SK-N-SH treated with all-trans-retinoic acid at 6 μM for 48 hours (cell line): ENCODE results near the gene FSIP1.

Experiments
- ATAC-seq: fragments of 200-7000 bp; cut with Tn5 transposase; 3 replicates; pipeline ENCODE4 v1.9.1; 2020; ENCODE audit warnings: mild to moderate bottlenecking, moderate library complexity
- ARNTL ChIP-seq: fragments of 450-650 bp; formaldehyde crosslinking; IDR thresholded peaks from 2 replicates; pipeline ENCODE4 v1.5.0; 2020; ENCODE audit warnings: low read depth, mild to moderate bottlenecking, moderate library complexity, borderline replicate concordance
- BACH2 ChIP-seq: fragments of 250-450 bp; sonication (Bioruptor Pico); IDR thresholded peaks from 2 replicates; pipeline ENCODE4 v1.9.0; 2021; ENCODE audit warnings: mild to moderate bottlenecking, borderline replicate concordance
- CREB5 ChIP-seq: fragments of 250-450 bp; sonication (Bioruptor Pico); IDR thresholded peaks from 2 replicates; pipeline ENCODE4 v1.5.1; 2020; ENCODE audit warnings: low read depth, mild to moderate bottlenecking, moderate library complexity
- CSDC2 ChIP-seq: fragments of 250-450 bp; sonication (Bioruptor Pico); IDR thresholded peaks from 2 replicates; pipeline ENCODE4 v1.5.0; 2020; ENCODE audit warnings: mild to moderate bottlenecking, moderate library complexity
- CSRNP3 ChIP-seq: fragments of 250-450 bp; sonication (Bioruptor Pico); IDR thresholded peaks from 2 replicates; pipeline ENCODE4 v1.5.1; 2021; ENCODE audit warnings: mild to moderate bottlenecking, moderate library complexity
- ESRRG ChIP-seq: fragments of 250-450 bp; sonication (Bioruptor Pico); IDR thresholded peaks from 2 replicates; pipeline ENCODE4 v1.6.1; 2021; ENCODE audit warnings: mild to moderate bottlenecking
- GLIS3 ChIP-seq: fragments of 250-450 bp; sonication (Bioruptor Pico); IDR thresholded peaks from 2 replicates; pipeline ENCODE4 v1.5.0; 2020; ENCODE audit warnings: mild to moderate bottlenecking, moderate library complexity
- ISL1 ChIP-seq: fragments of 250-450 bp; sonication (Bioruptor Pico); IDR thresholded peaks from 2 replicates; pipeline ENCODE4 v2.1.2; 2022; ENCODE audit warnings: mild to moderate bottlenecking, moderate library complexity
- PATZ1 ChIP-seq: fragments of 250-450 bp; sonication (Bioruptor Pico); IDR thresholded peaks from 2 replicates; pipeline ENCODE4 v1.8.0; 2020; ENCODE audit warnings: mild to moderate bottlenecking, moderate library complexity, borderline replicate concordance
- POU6F1 ChIP-seq: fragments of 250-450 bp; sonication (Bioruptor Pico); IDR thresholded peaks from 2 replicates; pipeline ENCODE4 v1.8.0; 2021; ENCODE audit warnings: low read depth, mild to moderate bottlenecking, moderate library complexity, borderline replicate concordance
- PPARA ChIP-seq: fragments of 250-450 bp; sonication (Bioruptor Pico); IDR thresholded peaks from 2 replicates; pipeline ENCODE4 v1.5.0; 2020; ENCODE audit warnings: mild to moderate bottlenecking, borderline replicate concordance
- SNAI2 ChIP-seq: fragments of 250-450 bp; sonication (Bioruptor Pico); IDR thresholded peaks from 2 replicates; pipeline ENCODE4 v1.5.0; 2020; ENCODE audit warnings: mild to moderate bottlenecking, moderate library complexity
- TCF4 ChIP-seq: fragments of 250-450 bp; sonication (Bioruptor Pico); IDR thresholded peaks from 2 replicates; pipeline ENCODE4 v1.8.0; 2021; ENCODE audit warnings: mild to moderate bottlenecking, moderate library complexity, borderline replicate concordance
- TOX ChIP-seq: fragments of 250-450 bp; sonication (Bioruptor Pico); IDR thresholded peaks from 2 replicates; pipeline ENCODE4 v1.8.0; 2021; ENCODE audit warnings: mild to moderate bottlenecking, moderate library complexity, borderline replicate concordance
- TSHZ2 ChIP-seq: fragments of 250-450 bp; sonication (Bioruptor Pico); IDR thresholded peaks from 2 replicates; pipeline ENCODE4 v1.5.0; 2020; ENCODE audit warnings: mild to moderate bottlenecking, moderate library complexity
- ZC3H10 ChIP-seq: fragments of 250-450 bp; sonication (Bioruptor Pico); IDR thresholded peaks from 2 replicates; pipeline ENCODE4 v1.5.1; 2021; ENCODE audit warnings: mild to moderate bottlenecking, moderate library complexity
- ZFP30 ChIP-seq: fragments of 450-650 bp; formaldehyde crosslinking; IDR thresholded peaks from 2 replicates; pipeline ENCODE4 v1.5.0; 2022; ENCODE audit warnings: mild to moderate bottlenecking, moderate library complexity
- ZNF565 ChIP-seq: fragments of 450-650 bp; formaldehyde crosslinking; conservative IDR thresholded peaks from 2 replicates; pipeline ENCODE4 v1.5.0; 2020; ENCODE audit warnings: low read depth, mild to moderate bottlenecking, moderate library complexity
- ZNF70 ChIP-seq: fragments of 450-650 bp; formaldehyde crosslinking; IDR thresholded peaks from 2 replicates; pipeline ENCODE4 v1.5.0; 2020; ENCODE audit warnings: mild to moderate bottlenecking, moderate library complexity
- ZNF8 ChIP-seq: fragments of 450-650 bp; formaldehyde crosslinking; IDR thresholded peaks from 2 replicates; pipeline ENCODE4 v1.5.0; 2020; ENCODE audit warnings: mild to moderate bottlenecking, moderate library complexity

The FSIP1 gene

GRCh38 chr15:39787479-39787878 is 4.8 kb upstream of the FSIP1 start:
- ATAC-seq, result no peak
- TF ChIP-seq TOX (CRISPR knock-in tag) (no peak), CREB5 (CRISPR knock-in tag) (no peak), CSRNP3 (CRISPR knock-in tag) (no peak), ZNF8 (CRISPR knock-in tag) (no peak), ZC3H10 (CRISPR knock-in tag) (no peak), TCF4 (CRISPR knock-in tag) (no peak), ISL1 (CRISPR knock-in tag) (no peak), GLIS3 (CRISPR knock-in tag) (no peak), ESRRG (CRISPR knock-in tag) (no peak), ARNTL (CRISPR knock-in tag) (no peak)

- ATAC-seq, result peak; percentile 5; the same call in 2 of the 3 replicates
- TF ChIP-seq SNAI2 (CRISPR knock-in tag), result no peak
- TF ChIP-seq ISL1 (CRISPR knock-in tag), result no peak
- TF ChIP-seq ZNF70 (CRISPR knock-in tag), result no peak
- no peak for TF ChIP-seq TOX (CRISPR knock-in tag)
- no peak for TF ChIP-seq POU6F1 (CRISPR knock-in tag)
- TF ChIP-seq CSDC2 (CRISPR knock-in tag), result no peak
- TF ChIP-seq PATZ1 (CRISPR knock-in tag), result no peak
- no peak for TF ChIP-seq BACH2 (CRISPR knock-in tag)
- no peak for TF ChIP-seq ZNF565
- TF ChIP-seq TSHZ2 (CRISPR knock-in tag), result no peak
- no peak for TF ChIP-seq ZNF8 (CRISPR knock-in tag)
- TF ChIP-seq PPARA (CRISPR knock-in tag), result no peak
- no peak for TF ChIP-seq ZFP30
- no peak for TF ChIP-seq ARNTL (CRISPR knock-in tag)
Measured at GRCh38 chr15:39786447-39787056, 3.9 kb upstream of the FSIP1 start.

GRCh38 chr15:39785841-39786240 is 3.2 kb upstream of the FSIP1 start:
- no peak for ATAC-seq
- no peak for TF ChIP-seq SNAI2 (CRISPR knock-in tag)
- no peak for TF ChIP-seq TSHZ2 (CRISPR knock-in tag)
- TF ChIP-seq, all 23 proteins: peak for 0
